HCEC 1CT (cell line): ENCODE measurements around the gene ILRUN.
"Not testable (repeated sequence)": the region's sequence is repeated elsewhere in the genome, so short reads cannot be mapped to it uniquely, and the experiment has no call there.

Source experiments
- DNase-seq: peaks from one replicate; pipeline ENCODE4 v3.0.0-alpha.2; 2017

Gene ILRUN

GRCh38 chr6:34696189-34696738 is 303 bp downstream of the ILRUN start:
- DNase-seq, result peak; percentile 43

DNA sequence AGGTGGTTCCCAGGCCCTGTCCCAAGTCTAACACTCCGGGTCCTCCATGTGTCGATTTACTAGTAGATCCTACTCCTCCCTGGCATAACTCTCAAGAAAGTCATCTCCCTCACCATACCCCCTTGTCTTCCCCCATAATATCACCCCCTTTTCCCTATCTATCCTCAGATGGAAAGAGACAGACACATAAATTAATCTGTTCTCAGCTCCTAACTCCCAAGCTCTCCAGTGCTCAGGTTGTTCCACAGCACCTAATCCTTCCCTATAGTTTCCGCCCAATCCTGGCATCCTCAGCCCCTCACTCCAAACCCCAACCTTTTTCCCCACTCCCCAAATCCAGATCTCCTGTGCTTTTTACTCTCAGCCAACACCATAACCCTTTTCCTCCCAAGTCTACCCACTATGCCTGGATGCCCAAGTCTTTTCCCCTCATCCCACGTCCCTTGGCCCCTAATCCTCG is 808 bp downstream of the ILRUN start:
- DNase-seq, result no peak

DNA sequence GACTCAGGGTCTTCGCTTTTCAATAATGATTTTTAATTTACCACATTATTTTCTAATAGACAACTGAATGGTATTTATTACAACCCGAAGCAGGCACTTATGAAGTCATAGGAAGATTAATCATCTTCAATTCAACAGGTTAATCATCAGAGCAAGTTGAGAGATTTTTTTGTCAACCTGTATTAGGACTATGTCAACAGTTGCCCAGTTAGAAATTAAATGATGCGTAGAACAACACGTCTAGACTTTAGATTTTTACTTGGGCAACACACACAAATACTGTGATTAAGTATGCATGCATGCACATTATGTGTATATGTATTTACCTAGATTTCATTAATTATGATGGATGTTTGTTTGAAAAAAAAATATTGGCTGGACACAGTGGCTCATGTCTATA is 4.3 kb downstream of the ILRUN start:
- DNase-seq, result no peak

DNA sequence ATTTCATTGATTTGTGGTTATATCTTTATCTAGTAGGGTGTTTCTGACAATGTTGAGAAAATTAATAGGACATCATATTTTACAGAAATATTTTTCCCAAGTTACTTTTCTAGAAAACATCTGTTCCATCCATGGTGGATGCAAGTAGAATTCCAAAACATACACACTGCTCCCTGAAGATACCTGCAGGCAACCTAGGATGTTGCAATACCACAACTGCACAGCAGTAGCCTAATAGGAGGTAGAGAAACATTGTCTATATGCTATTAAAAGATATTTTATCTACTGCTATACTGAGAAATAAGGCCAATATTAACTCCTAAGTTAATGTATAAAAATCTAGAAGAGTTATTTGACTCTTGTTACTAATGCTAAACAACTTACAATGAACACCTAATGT is 6.8 kb downstream of the ILRUN start:
- no peak for DNase-seq

DNA sequence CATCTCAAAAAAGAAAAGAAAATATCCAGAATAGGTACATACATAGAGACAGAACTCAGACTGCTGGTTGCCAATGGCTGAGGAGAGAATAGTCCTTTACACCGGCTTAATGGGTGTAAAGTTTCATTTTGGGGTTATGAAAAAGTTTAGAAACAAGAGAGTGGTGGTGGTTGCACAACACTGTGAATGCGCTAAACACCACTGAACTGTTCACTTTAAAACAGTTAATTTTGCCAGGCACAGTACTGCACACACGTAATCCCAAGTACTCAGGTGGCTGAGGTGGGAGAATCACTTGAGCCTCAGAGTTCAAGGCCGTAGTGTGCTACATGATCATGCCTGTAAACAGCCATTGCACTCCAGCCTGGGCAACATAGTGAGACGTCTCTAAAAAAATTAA is 7.6 kb downstream of the ILRUN start:
- DNase-seq, result no peak

DNA sequence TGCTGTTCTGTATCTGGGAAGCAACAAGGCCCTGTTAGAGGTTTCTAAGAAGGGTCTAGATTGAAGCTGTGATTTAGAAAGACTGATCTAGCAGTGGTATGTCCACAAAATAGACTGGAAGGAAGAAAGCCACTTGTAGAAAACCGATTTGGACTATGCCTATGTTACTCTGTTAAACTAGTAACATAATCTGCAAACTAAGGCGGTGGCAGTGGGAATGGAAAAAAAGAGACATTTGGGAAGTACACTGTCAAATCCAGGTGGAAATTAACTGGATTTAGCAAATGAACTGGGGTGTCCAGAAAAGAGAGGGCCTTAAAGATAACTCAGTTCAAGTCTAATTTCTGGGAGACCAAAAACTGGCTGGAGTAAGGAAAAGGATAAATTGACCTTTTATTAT is 11.6 kb downstream of the ILRUN start:
- DNase-seq, result no peak

DNA sequence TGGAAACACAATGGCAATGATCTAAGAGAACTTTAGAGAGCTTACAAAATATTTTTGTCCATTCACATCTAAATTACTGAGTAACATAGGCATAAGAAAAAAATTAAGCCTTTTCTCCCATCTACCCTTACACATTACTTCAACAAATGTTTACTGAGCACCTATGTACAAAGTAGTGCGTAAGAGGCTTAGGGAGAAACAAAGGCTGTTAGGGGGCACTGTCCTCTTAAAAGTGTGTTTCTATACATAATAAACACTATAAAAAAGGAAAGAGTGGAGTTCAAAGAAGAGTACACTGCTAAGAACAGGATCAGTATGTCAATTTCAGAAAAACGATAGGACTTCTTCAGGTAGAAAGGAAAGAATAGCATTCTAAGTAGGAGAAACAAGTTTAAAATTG is 12.2 kb downstream of the ILRUN start:
- DNase-seq, result no peak

GRCh38 chr6:34680802-34681515 is 15.6 kb downstream of the ILRUN start:
- DNase-seq, result peak; percentile 67

DNA sequence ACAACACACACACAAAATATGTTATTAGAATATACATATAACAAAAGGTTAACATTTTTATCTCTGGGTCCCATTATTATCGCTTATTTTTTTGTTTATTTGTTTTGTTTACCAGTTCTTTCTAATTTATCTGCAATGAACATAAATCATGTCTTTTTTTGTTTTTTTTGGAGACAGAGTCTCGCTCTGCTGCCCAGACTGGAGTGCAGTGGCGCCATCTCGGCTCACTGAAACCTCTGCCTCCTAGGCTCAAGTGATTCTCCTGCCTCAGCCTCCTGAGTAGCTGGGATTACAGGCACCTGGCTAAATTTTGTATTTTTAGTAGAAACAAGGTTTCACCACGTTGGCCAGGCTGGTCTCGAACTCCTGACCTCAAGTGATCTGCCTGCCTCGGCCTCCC is 16.3 kb downstream of the ILRUN start:
- DNase-seq, result not testable (repeated sequence)

DNA sequence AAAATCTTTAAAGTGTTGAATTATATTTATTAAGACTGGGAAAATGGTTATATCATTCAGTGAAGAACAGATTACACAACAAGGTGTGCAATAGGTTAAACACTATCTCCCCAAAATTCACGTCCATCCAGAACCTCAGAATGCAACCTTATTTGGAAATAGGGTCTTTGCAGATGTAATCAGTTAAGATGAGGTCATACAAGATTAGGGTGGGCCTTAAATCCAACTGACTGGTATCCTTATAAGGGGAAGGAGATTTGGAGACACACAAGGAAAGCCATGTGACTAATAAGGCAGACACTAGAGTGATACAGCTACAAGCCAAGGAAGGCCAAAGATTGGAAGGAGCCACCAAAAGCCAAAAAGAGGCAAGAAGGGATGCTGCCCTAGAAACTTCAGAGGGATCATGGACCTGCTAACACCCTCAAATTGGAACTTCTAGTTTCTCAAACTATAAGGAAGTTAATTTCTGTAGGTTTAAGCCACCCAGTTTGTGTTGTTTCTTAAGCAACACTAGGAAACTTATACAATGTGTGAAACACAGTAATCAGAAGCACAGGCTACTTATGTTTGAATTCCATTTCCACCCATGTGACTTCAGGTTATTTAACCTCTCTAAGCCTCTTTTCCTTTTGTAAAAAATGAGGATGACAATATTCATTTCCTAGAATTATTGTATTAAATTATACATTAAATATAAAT is 16.9 kb downstream of the ILRUN start:
- DNase-seq, result peak; percentile 60

DNA sequence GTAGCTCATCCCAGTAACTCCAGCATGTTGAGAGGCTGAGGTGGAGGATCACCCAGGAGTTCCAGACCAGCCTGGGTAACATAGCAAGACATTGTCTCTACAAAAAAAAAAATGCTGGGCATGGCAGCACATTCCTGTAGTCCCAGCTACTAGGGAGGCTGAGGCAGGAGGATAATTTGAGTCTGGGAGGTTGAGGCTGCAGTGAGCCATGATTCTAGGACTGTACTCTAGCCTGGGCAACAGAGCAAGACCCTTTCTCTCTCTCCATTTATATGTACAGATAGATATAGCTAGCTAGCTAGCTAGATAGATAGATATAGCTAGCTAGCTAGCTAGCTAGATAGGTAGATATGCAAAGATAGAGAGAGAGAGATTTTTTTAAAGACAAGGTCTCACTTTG is 20.4 kb downstream of the ILRUN start:
- DNase-seq, result no peak

DNA sequence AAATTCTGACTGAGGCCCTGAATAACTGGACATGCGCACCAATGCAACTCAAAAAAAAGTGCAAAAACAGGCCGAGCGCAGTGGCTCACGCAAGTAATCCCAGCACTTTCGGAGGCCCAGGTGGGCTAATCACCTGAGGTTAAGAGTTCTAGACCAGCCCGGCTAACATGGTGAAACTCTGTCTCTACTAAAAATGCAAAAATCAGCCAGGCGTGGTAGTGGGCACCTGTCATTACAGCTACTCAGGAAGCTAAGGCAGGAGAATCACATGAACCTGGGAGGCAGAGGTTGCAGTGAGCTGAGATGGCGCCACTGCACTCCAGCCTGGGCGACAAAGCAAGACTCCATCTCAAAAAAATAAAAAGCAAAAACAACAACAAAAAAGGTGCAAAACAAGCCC is 21.6 kb downstream of the ILRUN start:
- DNase-seq, result not testable (repeated sequence)

- DNase-seq, result no peak
These were observed 22.3 kb downstream of the ILRUN start for GRCh38 chr6:34674268-34674639.

GRCh38 chr6:34673064-34673463 is 23.5 kb downstream of the ILRUN start:
- DNase-seq, result no peak

GRCh38 chr6:34672657-34673043 is 23.9 kb downstream of the ILRUN start:
- no peak for DNase-seq

DNA sequence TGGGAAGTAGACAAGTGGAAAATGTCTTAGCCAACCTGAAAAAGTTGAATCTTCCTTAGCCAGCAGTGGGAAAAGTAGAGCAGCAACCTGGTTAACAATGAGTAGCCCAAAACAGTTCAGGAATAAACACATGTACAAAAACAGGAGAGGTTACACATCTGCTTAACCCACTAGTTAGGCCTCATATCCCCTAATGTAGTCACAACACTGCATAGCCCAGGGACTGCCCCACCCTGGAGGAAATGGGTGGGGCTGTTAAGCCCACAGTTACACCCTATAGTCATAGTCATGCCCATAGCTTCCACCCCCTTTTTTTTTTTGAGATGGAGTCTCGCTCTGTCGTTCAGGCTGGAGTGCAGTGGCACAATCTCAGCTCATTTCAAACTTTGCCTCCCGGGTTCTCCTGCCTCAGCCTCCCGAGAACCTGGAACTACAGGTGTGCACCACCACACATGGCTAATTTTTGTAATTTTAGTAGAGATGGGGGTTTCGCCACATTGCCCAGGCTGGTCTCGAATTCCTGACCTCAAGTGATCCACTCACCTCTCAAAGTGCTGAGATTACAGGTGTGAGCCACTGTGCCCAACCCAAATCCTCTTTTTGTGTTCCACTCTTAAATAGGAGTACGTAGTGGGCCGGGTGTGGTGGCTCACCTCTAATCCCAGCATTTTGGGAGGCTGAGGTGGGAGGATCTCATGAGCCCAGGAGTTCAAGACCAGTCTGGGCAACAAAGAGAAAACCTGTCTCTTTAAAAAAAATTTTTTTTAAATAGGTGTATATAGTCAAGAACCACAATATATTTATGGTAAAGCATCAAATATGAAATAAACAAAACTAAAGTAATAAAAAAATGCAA is 24.5 kb downstream of the ILRUN start:
- peak; percentile 80 for DNase-seq

- DNase-seq, result peak; percentile 60
These were observed 25.2 kb downstream of the ILRUN start for GRCh38 chr6:34671367-34671766.

GRCh38 chr6:34668799-34669198 is 27.8 kb downstream of the ILRUN start:
- DNase-seq, result not testable (repeated sequence)

- no peak for DNase-seq
These were observed 28.9 kb downstream of the ILRUN start for GRCh38 chr6:34667481-34668238.

DNA sequence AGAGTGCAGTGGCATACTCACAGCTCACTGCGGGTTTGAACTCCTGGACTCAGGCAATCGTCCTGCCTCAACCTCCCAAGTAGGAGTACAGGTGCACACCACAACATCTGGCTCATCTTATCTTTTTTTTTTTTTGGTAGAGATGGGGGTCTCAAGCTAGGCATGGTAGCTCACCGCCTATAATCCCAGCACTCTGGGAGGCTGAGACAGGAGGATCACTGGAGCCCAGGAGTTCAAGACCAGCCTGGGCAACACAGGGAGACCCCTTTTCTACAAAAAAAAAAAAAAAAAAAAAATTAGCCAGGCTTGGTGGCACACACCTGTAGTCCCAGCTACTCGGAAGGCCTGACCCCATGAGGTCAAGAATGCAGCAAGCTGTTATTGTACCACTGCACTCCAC is 31.5 kb downstream of the ILRUN start:
- no peak for DNase-seq

GRCh38 chr6:34664256-34664971 is 32.2 kb downstream of the ILRUN start:
- DNase-seq, result peak; percentile 65

GRCh38 chr6:34663831-34664255 is 32.7 kb downstream of the ILRUN start:
- peak; percentile 35 for DNase-seq
